ENCODE results near the gene SRGAP1. TPM values are rescaled to one million over a fixed set of nuclear protein-coding genes. Genes with fewer than 3 reads are reported as not detected.

The SRGAP1 gene
- total RNA-seq, 4 donors from 2014 or later, result 7.2 to 22.9 (median 11.5) TPM

- H3K4me1 ChIP-seq, result peaks cover 0 to 4% (median 0%) of the 10 kb centered on the region in 3 donors
- no peak overlapping the region for H3K4me3 ChIP-seq
- H3K27me3 ChIP-seq, result no peaks in the 10 kb centered on the region
- no peaks in the 10 kb centered on the region for H3K9me3 ChIP-seq
- no peak overlapping the region for H3K27ac ChIP-seq
- ATAC-seq, result no peak
- no peaks in the 10 kb centered on the region for H3K36me3 ChIP-seq
- no CpG with 5 or more reads among the region's 3 CpGs for WGBS, 2 donors (ENCODE audit: low coverage in 1 of 2)
- TF ChIP-seq POLR2AphosphoS5 (IDR thresholded peaks at IDR 0.05), result no peak
- TF ChIP-seq CTCF (IDR thresholded peaks at IDR 0.05), result no peak
- no peak for TF ChIP-seq POLR2A (IDR thresholded peaks at IDR 0.05)
- TF ChIP-seq EP300 (IDR thresholded peaks at IDR 0.05), result no peak
Observed at GRCh38 chr12:64004641-64005040, 160.1 kb downstream of the SRGAP1 start.

- Histone ChIP-seq H3K4me3 (no peak overlapping the region), H3K4me1 (peaks cover 0 to 7% (median 0%) of the 10 kb centered on the region in 3 donors), H3K9me3 (no peaks in the 10 kb centered on the region), H3K27me3 (no peaks in the 10 kb centered on the region), H3K27ac (no peak overlapping the region), H3K36me3 (no peaks in the 10 kb centered on the region)
- TF ChIP-seq POLR2AphosphoS5 (IDR thresholded peaks at IDR 0.05) (no peak), POLR2A (IDR thresholded peaks at IDR 0.05) (no peak)
- WGBS, 2 donors (ENCODE audit: low coverage in 1 of 2), result 50 to 65% methylated on average over 2 of the region's 2 CpGs
- no peak for ATAC-seq
Observed at GRCh38 chr12:64006211-64006825, 161.8 kb downstream of the SRGAP1 start.

DNA sequence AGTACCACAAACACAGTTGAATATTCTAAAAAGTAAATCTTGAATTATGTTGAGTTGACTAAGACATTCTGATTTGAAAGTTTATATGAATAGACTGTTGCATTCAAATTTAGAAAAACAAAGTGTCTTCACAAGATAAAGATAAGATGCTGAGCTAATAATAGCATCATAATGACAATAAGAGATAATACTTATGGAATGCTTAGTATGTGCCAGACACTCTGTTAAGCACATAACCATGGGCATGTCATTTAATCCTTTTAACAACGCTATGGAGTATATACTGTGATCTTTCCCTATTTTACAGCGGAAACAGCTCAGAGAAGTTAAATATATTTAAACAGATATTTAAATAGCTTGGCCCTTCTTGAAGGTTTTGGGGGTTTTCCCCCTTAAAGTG is 163.4 kb downstream of the SRGAP1 start:
- no peak for ATAC-seq
- WGBS, 2 donors (ENCODE audit: low coverage in 1 of 2), result 83 to 84% methylated on average over 2 of the region's 2 CpGs
- TF ChIP-seq POLR2A (IDR thresholded peaks at IDR 0.05) (no peak), POLR2AphosphoS5 (IDR thresholded peaks at IDR 0.05) (no peak), CTCF (IDR thresholded peaks at IDR 0.05) (no peak), EP300 (IDR thresholded peaks at IDR 0.05) (no peak)
- Histone ChIP-seq H3K36me3 (no peaks in the 10 kb centered on the region), H3K27me3 (no peaks in the 10 kb centered on the region), H3K9me3 (no peaks in the 10 kb centered on the region), H3K4me1 (peaks cover 0 to 7% (median 0%) of the 10 kb centered on the region in 3 donors), H3K4me3 (no peak overlapping the region), H3K27ac (no peak overlapping the region)

DNA sequence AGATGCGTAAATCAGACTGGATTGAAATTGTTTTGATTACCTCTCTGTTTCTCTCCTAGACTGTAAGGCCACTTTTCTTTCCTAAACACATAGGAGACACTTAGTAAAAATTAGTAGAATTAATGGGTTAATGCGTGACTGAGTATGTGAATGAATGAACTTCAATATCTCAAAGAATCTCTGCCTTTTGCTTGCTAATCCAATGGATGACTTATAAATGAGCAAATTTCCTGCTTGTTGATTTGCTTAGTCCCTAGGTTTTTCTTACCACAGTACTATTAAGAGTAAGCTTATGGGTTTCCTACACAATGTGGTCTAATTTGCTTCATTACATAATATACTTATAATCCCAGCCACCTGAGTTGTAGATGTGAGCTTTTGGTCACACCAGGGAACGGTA is 164.1 kb downstream of the SRGAP1 start:
- TF ChIP-seq EP300 (IDR thresholded peaks at IDR 0.05), result no peak
- no peak for TF ChIP-seq POLR2AphosphoS5 (IDR thresholded peaks at IDR 0.05)
- TF ChIP-seq CTCF (IDR thresholded peaks at IDR 0.05), result no peak
- no peak for TF ChIP-seq POLR2A (IDR thresholded peaks at IDR 0.05)
- no peaks in the 10 kb centered on the region for H3K9me3 ChIP-seq
- WGBS, 2 donors (ENCODE audit: low coverage in 1 of 2), result 58 to 96% methylated on average over 3 of the region's 3 CpGs

GRCh38 chr12:64009321-64010068 is 165.0 kb downstream of the SRGAP1 start:
- no peaks in the 10 kb centered on the region for H3K9me3 ChIP-seq
- peak overlapping the region in 2 of 4 donors; percentile 8 to 55 for H3K27ac ChIP-seq
- H3K4me1 ChIP-seq, result peaks cover 0 to 7% (median 0%) of the 10 kb centered on the region in 3 donors
- WGBS, 2 donors (ENCODE audit: low coverage in 1 of 2), result 93 to 94% methylated on average over 3 of the region's 4 CpGs
- H3K4me3 ChIP-seq, result no peak overlapping the region
- ATAC-seq, result no peak
- TF ChIP-seq EP300 (IDR thresholded peaks at IDR 0.05) (no peak), CTCF (IDR thresholded peaks at IDR 0.05) (no peak)
- H3K27me3 ChIP-seq, result no peaks in the 10 kb centered on the region
- no peaks in the 10 kb centered on the region for H3K36me3 ChIP-seq

More for the DNA sequence above, 164.1 kb downstream of the SRGAP1 start:
- Histone ChIP-seq H3K36me3 (no peaks in the 10 kb centered on the region), H3K27me3 (no peaks in the 10 kb centered on the region), H3K4me3 (no peak overlapping the region), H3K27ac (no peak overlapping the region), H3K4me1 (peaks cover 0 to 7% (median 0%) of the 10 kb centered on the region in 3 donors)
- ATAC-seq, result no peak

All from gastroesophageal sphincter (tissue), 4 donors.